Endodermal cell (in vitro differentiated cells): Measurements from ENCODE around the gene DCUN1D1. TPM values are rescaled to one million over a fixed set of nuclear protein-coding genes. Genes with fewer than 3 reads are reported as not detected.

Source experiments
- DNase-seq: peaks from one replicate; pipeline ENCODE4 v3.0.0-alpha.2; 2017
- H3K27ac ChIP-seq: 2 replicates; pipeline ENCODE4 v1.5.1; 2013; ENCODE audit warnings: mild to moderate bottlenecking, low read depth, low read length, moderate library complexity
- H3K27me3 ChIP-seq: 2 replicates; pipeline ENCODE4 v1.6.1; 2013; ENCODE audit warnings: mild to moderate bottlenecking, low read length, moderate library complexity; ENCODE audit not compliant: insufficient read depth, control insufficient read depth, poor library complexity, severe bottlenecking
- H3K36me3 ChIP-seq: 2 replicates; pipeline ENCODE4 v1.7.0; 2013; ENCODE audit warnings: mild to moderate bottlenecking, low read length, moderate library complexity; ENCODE audit not compliant: control insufficient read depth, insufficient read depth
- H3K4me1 ChIP-seq: one replicate; pipeline ENCODE4 v1.7.0; 2013; ENCODE audit warnings: low read length; ENCODE audit not compliant: control insufficient read depth, insufficient read depth
- H3K4me3 ChIP-seq: 2 replicates; pipeline ENCODE4 v1.5.1; 2013; ENCODE audit warnings: mild to moderate bottlenecking, low read length, moderate library complexity
- H3K9ac ChIP-seq: 2 replicates; pipeline ENCODE4 v1.6.1; 2013; ENCODE audit warnings: mild to moderate bottlenecking, low read length, moderate library complexity; ENCODE audit not compliant: poor library complexity, severe bottlenecking; ENCODE audit errors: extremely low read depth
- H3K9me3 ChIP-seq: 2 replicates; pipeline ENCODE4 v1.6.1; 2013; ENCODE audit warnings: mild to moderate bottlenecking, low read length, moderate library complexity; ENCODE audit not compliant: control insufficient read depth
- H3K27ac Mint-ChIP-seq: 2 replicates; pipeline ENCODE4 v1.8.0; 2020; ENCODE audit warnings: mixed read lengths
- H3K27me3 Mint-ChIP-seq: 2 replicates; pipeline ENCODE4 v1.8.0; 2021; ENCODE audit warnings: mild to moderate bottlenecking, mixed read lengths; ENCODE audit not compliant: insufficient read depth
- H3K36me3 Mint-ChIP-seq: 2 replicates; pipeline ENCODE4 v1.8.0; 2020; ENCODE audit warnings: low read depth, mixed read lengths
- H3K4me1 Mint-ChIP-seq: 2 replicates; pipeline ENCODE4 v1.8.0; 2020; ENCODE audit warnings: mixed read lengths
- H3K4me3 Mint-ChIP-seq: 2 replicates; pipeline ENCODE4 v1.8.0; 2020; ENCODE audit warnings: mild to moderate bottlenecking, moderate library complexity, mixed read lengths
- H3K9me3 Mint-ChIP-seq: 2 replicates; pipeline ENCODE4 v1.8.0; 2020; ENCODE audit warnings: mild to moderate bottlenecking, mixed read lengths
- WGBS, 2 experiments: methylation state at CpG; one replicate each; pipeline versions ENCODE4 v1.1.5 to v1.1.7; 2013; ENCODE audit warnings: missing lambda C conversion rate in 2 of 2, mixed read lengths in 1 of 2; ENCODE audit not compliant: insufficient coverage in 1 of 2, insufficient read length in 1 of 2; 5-methylcytosine and 5-hydroxymethylcytosine counted together
- total RNA-seq, 2 donors: library from RNA; stranded (reverse); fragmentation: NEBNext Ultra II Directional in 1 of 2; extraction: Animal tissue kit (Norgen Biotek cat#: 25700) in 1 of 2; gene quantifications; 2 replicates in 1 of 2; 3 replicates in 1 of 2; pipeline ENCODE4 v1.2.1, GENCODE V29; 2021
- TF ChIP-seq, protein P1 (sequence below): fragments of 200-600 bp; sonication (generic); conservative IDR thresholded peaks from 2 replicates; pipeline ENCODE4 v1.5.0; 2021; ENCODE audit warnings: antibody characterized with exemption, mild to moderate bottlenecking

The DCUN1D1 gene
- total RNA-seq, 2 donors from 2014 or later = 59.6 to 65.6 TPM

GRCh38 chr3:182911782-182912111 is 68.6 kb downstream of the DCUN1D1 start:
- Mint-ChIP-seq H3K4me1 (peaks cover 9% of the 10 kb centered on the region), H3K36me3 (no peaks in the 10 kb centered on the region), H3K4me3 (no peak overlapping the region), H3K9me3 (no peaks in the 10 kb centered on the region), H3K27me3 (no peaks in the 10 kb centered on the region), H3K27ac (no peak overlapping the region)
- H3K27ac ChIP-seq = no peak overlapping the region
- H3K9me3 ChIP-seq = no peaks in the 10 kb centered on the region
- H3K27me3 ChIP-seq = no peaks in the 10 kb centered on the region
- no peak overlapping the region for H3K9ac ChIP-seq
- peaks cover 12% of the 10 kb centered on the region for H3K36me3 ChIP-seq
- DNase-seq = no peak
- no peaks in the 10 kb centered on the region for H3K4me1 ChIP-seq
- H3K4me3 ChIP-seq = no peak overlapping the region
- TF ChIP-seq, protein P1, sequence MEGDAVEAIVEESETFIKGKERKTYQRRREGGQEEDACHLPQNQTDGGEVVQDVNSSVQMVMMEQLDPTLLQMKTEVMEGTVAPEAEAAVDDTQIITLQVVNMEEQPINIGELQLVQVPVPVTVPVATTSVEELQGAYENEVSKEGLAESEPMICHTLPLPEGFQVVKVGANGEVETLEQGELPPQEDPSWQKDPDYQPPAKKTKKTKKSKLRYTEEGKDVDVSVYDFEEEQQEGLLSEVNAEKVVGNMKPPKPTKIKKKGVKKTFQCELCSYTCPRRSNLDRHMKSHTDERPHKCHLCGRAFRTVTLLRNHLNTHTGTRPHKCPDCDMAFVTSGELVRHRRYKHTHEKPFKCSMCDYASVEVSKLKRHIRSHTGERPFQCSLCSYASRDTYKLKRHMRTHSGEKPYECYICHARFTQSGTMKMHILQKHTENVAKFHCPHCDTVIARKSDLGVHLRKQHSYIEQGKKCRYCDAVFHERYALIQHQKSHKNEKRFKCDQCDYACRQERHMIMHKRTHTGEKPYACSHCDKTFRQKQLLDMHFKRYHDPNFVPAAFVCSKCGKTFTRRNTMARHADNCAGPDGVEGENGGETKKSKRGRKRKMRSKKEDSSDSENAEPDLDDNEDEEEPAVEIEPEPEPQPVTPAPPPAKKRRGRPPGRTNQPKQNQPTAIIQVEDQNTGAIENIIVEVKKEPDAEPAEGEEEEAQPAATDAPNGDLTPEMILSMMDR = no peak
- 61 to 83% methylated on average over 3 to 5 of the region's 5 CpGs for WGBS, 2 experiments

- no peak overlapping the region for H3K27ac ChIP-seq
- H3K27me3 ChIP-seq = no peaks in the 10 kb centered on the region
- no peak overlapping the region for H3K4me3 ChIP-seq
- no peaks in the 10 kb centered on the region for H3K27me3 Mint-ChIP-seq
- DNase-seq = no peak
- TF ChIP-seq, protein P1 = no peak
- no peaks in the 10 kb centered on the region for H3K9me3 ChIP-seq
- WGBS, 2 experiments = 87 to 91% methylated on average over 3 to 4 of the region's 5 CpGs
- H3K4me3 Mint-ChIP-seq = no peak overlapping the region
- H3K4me1 ChIP-seq = no peaks in the 10 kb centered on the region
- H3K4me1 Mint-ChIP-seq = peaks cover 9% of the 10 kb centered on the region
- H3K36me3 ChIP-seq = peaks cover 12% of the 10 kb centered on the region
- H3K36me3 Mint-ChIP-seq = no peaks in the 10 kb centered on the region
- no peaks in the 10 kb centered on the region for H3K9me3 Mint-ChIP-seq
- no peak overlapping the region for H3K9ac ChIP-seq
- H3K27ac Mint-ChIP-seq = no peak overlapping the region
Measured at GRCh38 chr3:182910936-182911781, 69.2 kb downstream of the DCUN1D1 start.

DNA sequence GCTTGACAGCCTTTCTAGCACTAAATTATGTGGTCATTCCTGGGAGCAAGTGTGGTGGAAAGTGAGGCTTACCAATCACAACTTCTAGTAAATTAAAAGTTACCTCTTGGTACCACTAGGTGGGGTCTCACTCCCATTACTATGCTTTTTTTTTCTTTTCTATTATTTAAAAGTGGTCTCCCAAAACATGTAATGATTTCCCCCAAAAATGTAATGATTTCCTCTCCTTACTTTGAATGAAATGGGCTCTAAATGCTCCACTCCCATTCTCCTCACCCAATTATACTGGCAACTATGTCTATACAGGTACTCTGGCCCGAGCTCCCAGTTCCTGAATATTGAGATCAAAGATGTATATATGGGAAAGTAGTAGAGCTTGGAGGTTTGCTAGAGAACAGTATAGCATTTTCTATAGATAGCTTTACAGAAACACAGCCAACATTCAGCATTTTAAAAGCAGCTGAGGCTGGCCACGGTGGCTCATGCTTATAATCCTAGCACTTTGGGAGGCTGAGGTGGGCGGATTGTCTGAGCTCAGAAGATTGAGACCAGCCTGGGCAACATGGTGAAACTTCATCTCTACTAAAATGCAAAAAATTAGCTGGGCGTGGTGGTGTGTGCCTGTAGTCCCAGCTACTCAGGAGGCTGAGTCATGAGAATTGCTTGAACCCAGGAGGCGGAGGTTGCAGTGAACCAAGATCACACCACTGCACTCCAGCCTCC is 70.9 kb downstream of the DCUN1D1 start:
- Mint-ChIP-seq H3K4me1 (peaks cover 9% of the 10 kb centered on the region), H3K36me3 (no peaks in the 10 kb centered on the region), H3K4me3 (no peak overlapping the region), H3K27me3 (no peaks in the 10 kb centered on the region), H3K27ac (no peak overlapping the region), H3K9me3 (no peaks in the 10 kb centered on the region)
- no peaks in the 10 kb centered on the region for H3K27me3 ChIP-seq
- H3K4me1 ChIP-seq = no peaks in the 10 kb centered on the region
- WGBS, 2 experiments = 97 to 98% methylated on average over 3 to 5 of the region's 5 CpGs
- TF ChIP-seq, protein P1 = peak; percentile 82
- H3K4me3 ChIP-seq = no peak overlapping the region
- H3K36me3 ChIP-seq = peaks cover 11% of the 10 kb centered on the region
- no peak overlapping the region for H3K27ac ChIP-seq
- no peak for DNase-seq
- no peaks in the 10 kb centered on the region for H3K9me3 ChIP-seq
- no peak overlapping the region for H3K9ac ChIP-seq
